Right renal cortex interstitium (tissue), 3 donors: ENCODE measurements around the gene CMSS1. TPM values are rescaled to one million over a fixed set of nuclear protein-coding genes. Genes with fewer than 3 reads are reported as not detected.

Experiments used
- DNase-seq, 3 donors: peaks; one replicate each; pipeline ENCODE4 v3.0.0-alpha.2; 2013; ENCODE audit warnings: low read depth in 3 of 3, low spot score in 2 of 3
- polyA plus RNA-seq, 3 donors: library from polyadenylated mRNA; unstranded; fragments of 120-200 nt; gene quantifications; one replicate each; pipeline ENCODE4 v1.2.1, GENCODE V29; 2013; ENCODE audit not compliant: insufficient read length in 3 of 3

Gene CMSS1
- polyA plus RNA-seq, 3 donors = 39.7 to 48.9 (median 46.4) TPM

- DNase-seq = no peak
Measured at GRCh38 chr3:100009276-100010086, 191.8 kb downstream of the CMSS1 start.

- DNase-seq = no peak
Measured at GRCh38 chr3:100010087-100010417, 192.4 kb downstream of the CMSS1 start.

DNA sequence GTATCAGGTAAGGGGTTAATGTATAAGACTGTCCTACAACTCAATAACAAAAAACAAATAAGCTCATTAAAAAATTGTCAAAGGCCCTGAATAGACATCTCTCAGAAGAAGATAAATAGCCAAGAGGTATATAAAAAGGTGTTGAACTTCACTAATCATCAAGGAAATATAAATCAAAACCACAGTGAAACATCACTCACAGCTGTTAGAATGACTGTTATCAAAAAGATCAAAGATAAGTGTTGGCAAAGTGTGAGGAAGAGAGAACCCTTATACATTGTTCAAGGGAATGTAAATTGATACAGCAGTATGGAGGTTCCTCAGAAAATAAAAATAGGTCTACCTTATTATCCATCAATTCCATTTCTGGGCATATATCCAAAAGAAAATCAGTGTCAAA, 201.1 kb downstream of the CMSS1 start:
- no peak for DNase-seq

DNA sequence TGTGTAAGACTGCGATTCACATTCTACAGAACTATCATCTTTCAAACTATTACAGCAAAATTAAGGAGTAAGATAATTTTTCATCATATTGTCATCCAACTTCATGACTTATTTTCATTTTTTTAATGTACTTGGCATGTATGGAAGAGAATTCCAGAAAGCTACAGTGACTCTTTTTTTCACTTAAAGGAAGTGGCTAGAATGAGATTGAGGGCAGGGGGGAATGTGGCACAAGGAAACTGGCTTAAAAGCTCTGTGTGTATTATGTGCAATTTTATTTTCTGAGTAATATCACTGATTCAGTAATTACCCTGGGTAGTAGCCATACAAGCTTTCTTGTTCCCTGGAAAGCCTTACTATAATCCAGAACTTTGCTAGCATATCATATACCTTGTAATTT, 202.1 kb downstream of the CMSS1 start:
- DNase-seq = no peak

DNA sequence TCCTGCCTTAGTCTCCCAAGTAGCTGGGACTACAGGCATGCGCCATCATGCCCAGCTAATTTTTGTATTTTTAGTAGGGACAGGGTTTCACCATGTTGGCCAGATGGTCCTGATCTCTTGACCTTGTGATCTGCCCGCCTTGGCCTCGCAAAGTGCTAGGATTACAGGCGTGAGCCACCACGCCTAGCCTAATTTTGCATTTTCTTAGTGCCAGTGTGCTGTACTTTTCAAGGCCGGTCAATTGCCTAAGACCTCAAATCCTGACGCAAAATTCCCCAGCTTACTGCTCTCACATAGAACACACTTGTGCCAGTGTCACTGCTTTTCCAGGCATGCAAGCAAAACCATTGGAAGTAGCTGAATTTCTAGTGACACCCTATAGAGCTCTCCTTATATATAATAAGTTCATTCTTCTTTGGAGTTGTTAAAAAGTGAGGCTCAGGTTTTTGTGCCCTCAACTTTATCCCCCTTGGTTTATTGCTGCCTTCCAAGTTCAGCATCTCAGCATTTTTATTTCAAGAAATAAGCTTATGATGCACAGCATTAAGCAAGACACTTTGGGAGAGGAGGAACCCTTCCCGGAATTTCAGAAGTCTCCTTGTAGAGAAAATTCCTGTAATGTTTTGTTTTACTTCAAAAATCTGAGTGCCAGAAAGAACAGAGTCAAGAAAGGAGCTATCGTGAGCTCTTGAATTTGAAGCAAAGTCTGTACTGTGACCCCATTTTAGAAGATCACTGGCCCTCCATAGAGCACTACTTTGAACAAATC, 203.4 kb downstream of the CMSS1 start:
- DNase-seq = no peak

GRCh38 chr3:100022506-100022905, 204.8 kb downstream of the CMSS1 start:
- DNase-seq = no peak

DNA sequence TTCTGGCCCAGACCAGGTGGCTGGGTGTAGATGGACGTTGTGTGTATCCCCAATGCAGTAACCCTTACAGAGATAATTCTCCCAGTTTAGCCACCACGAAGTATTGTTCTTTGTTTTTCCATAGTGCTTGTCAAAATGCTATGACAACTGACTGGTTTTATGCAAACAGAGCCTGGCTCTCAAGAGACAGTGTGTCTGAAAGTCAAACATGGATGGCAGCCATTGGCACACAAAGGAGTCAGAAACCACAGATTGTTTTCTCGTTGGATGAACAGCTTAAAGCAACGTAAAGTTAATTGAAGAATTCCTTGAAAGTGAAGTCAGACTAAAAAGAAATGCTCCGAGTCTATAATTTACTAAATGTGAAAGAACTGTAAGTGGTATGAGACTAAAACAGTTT, 205.5 kb downstream of the CMSS1 start:
- DNase-seq = no peak

DNA sequence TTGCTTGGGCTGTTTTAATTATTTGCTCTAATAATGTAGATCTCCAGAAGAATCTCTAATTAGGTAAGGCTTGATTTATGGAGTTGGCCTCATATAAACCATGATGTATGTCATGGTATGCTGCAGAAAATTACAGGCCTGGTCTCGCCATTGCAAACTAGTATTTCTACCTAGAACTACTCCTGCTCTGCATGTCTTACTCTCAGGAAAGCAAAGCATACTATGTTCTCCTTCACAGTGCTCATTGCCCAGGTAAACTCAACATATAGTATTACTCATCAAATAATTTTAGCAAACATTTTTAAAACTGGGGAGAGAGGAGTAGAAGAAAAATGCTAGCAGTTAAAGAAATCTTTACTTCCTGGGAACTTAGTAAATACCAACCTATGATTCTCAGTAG, 205.9 kb downstream of the CMSS1 start:
- no peak for DNase-seq

GRCh38 chr3:100024520-100025303, 207.1 kb downstream of the CMSS1 start:
- DNase-seq = no peak

DNA sequence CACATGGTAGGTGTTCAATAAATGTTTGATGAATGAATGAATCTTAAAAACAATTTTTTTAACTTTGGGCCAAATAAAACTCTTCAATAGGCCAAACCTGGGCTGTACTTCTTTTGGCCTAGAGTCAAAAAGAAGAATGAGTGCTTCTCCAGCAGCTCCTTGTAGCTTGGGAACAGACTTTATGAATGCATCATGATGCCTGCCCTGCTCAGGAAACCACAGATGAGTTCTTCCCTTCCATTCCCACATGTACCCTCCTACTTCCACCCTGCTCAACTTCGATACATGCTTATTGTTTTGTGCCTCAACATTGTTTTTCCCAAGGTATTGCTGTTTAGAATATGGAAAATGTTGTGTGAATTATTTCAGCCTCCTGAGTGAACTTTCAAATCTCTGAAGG, 209.7 kb downstream of the CMSS1 start:
- no peak for DNase-seq

GRCh38 chr3:100029052-100029451, 211.4 kb downstream of the CMSS1 start:
- no peak for DNase-seq

GRCh38 chr3:100029689-100030088, 212.0 kb downstream of the CMSS1 start:
- no peak for DNase-seq

DNA sequence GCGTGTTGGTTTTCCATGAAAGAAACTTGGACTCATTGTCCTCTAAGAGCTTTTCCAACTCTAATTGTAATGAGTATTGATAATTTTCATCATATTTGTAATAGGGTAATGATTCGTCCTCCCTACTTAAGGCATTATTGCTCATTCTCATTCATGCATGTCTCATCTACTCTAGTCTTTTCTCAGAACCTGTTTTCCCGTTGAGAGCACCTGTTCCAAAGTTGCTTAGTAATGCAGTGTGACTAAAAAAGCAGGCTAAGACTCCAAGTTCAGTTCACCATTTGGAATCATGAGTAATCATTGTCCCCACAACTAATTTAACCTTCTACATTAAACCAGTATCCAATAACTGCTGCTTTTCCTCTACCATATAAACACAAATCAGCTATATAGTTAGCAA, 212.7 kb downstream of the CMSS1 start:
- no peak for DNase-seq

DNA sequence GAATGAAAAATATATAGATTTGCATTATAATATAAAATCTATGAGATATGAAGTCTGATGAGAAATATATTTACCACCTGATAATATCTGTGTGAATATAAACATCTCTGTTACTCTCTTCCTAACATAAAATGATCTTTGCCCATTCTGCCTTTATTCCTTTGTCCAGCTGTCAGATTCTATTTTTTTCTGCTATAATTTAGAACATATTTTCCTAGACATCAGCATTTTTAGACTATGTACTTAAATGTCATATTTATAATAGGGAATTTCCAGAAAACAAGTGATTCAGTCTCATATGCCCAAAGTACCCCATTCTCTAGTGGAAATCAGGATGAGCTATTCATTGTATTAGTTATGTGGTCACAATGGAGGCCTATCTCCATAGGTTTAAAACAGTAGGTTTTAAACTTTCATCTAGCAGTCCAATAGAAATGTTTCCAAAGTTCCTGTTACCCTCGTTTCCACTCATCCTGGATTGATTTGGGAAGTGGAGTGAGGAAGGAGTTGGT, 213.3 kb downstream of the CMSS1 start:
- no peak for DNase-seq

DNA sequence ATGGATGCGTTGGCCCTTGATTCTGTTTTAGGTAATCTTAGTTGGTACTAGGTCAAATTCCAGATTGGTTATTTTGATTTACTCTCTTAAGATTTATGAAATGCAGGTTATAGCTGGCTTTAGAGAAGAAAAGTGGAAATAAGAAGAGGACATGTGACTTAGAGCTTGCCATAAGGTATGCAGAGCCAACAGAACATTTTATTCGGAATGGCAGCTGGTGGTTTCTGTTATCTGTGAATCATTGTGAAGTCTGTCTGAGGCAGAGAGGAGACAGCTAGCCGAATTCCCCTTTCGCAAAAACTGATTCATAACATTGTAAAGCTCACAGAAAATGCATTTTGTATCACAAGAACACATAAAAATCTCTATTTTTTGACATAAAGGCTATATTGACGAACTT, 214.6 kb downstream of the CMSS1 start:
- no peak for DNase-seq

DNA sequence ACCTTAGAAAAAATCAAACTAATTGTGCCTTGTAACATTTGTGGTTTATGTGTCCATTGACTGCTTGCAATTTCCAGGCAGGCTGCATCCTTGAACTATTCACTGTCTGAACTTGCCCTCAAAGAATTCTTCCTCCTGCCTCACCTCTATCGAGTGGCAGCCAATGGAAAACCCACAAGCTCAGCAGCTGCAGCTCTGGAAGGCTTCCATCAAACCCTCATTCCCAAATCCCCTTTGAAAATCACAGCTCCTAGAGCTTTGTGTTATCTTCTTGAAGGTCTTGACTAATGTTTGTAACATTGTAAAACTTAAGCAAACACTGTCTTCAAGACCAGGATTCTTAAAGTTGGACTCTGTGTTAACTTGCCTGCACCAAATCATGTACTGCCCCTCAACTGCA, 215.5 kb downstream of the CMSS1 start:
- DNase-seq = no peak

- DNase-seq = no peak
Measured at GRCh38 chr3:100033903-100034471, 216.3 kb downstream of the CMSS1 start.

DNA sequence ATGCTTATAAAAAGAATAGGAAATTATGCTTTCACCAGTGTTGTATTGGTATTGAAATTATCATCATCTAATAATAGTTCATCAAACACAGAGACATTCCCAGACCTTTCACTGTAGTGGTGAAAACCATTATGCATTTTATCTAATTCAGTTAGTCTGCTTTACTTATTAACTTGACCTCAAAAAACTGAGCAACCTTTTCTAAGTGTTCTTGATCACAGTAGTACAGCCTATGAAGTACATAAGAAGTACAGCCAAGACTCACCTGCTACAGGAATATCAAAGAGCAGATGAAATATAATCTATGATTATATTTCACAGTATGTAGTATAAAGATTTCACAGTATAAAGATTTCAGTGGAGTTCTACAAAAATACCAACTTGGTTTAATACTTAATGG, 221.4 kb downstream of the CMSS1 start:
- no peak for DNase-seq

- DNase-seq = no peak
Measured at GRCh38 chr3:100040451-100041225, 223.0 kb downstream of the CMSS1 start.

GRCh38 chr3:100041328-100041749, 223.7 kb downstream of the CMSS1 start:
- peak in 2 of 3 donors; percentile 48 to 56 for DNase-seq
